GM12872 (cell line): Measurements from ENCODE around the gene SLC12A9.

Source experiments
- TF ChIP-seq, protein P1 (sequence below): IDR thresholded peaks from 3 replicates; pipeline ENCODE4 v1.5.1; 2011; ENCODE audit warnings: low read depth, mild to moderate bottlenecking, low read length, moderate library complexity; ENCODE audit not compliant: insufficient read depth

The SLC12A9 gene

DNA sequence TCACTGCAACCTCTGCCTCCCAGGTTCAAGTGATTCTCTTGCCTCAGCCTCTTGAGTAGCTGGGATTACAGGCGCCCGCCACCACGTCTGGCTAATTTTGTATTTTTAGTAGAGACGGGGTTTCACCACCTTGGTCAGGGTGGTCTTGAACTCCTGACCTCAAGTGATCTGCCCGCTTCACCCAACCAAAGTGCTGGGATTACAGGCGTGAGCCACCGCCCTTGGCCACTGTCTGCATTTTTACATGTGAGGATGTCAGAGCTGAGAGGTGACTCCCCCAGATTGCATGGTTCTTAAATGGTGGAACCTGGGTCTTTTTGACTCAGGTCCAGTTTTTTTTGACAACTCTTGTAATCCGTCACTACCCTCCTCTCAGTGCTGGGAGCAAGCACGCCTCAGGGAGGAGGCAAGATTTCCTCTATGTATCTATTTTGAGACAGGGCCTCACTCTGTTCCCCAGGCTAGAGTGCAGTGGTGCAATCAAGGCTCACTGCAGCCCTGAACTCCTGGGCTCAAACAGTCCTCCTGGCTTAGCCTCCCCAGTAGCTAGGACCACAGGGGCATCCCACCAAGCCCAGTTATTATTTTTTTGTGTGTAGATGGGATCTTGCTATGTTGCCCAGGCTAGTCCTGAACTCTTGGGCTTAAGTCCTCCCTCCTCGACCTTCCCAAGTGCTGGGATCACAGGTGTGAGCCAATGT is 21.2 kb downstream of the SLC12A9 start:
- TF ChIP-seq, protein P1, sequence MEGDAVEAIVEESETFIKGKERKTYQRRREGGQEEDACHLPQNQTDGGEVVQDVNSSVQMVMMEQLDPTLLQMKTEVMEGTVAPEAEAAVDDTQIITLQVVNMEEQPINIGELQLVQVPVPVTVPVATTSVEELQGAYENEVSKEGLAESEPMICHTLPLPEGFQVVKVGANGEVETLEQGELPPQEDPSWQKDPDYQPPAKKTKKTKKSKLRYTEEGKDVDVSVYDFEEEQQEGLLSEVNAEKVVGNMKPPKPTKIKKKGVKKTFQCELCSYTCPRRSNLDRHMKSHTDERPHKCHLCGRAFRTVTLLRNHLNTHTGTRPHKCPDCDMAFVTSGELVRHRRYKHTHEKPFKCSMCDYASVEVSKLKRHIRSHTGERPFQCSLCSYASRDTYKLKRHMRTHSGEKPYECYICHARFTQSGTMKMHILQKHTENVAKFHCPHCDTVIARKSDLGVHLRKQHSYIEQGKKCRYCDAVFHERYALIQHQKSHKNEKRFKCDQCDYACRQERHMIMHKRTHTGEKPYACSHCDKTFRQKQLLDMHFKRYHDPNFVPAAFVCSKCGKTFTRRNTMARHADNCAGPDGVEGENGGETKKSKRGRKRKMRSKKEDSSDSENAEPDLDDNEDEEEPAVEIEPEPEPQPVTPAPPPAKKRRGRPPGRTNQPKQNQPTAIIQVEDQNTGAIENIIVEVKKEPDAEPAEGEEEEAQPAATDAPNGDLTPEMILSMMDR = no peak

DNA sequence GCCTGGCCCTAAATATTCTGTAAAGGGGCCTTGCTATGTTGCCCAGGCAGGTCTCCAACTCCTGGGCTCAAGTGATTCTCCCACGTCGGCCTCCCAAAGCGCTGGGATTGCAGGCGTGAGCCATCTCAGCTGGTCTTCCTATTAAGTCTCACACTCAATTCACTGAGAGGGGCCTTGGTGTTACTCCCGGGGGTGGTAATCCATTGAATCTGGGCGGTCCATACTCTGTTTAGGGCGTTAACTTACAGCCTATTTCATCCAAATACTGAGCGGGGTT is 21.7 kb downstream of the SLC12A9 start:
- TF ChIP-seq, protein P1 = no peak

DNA sequence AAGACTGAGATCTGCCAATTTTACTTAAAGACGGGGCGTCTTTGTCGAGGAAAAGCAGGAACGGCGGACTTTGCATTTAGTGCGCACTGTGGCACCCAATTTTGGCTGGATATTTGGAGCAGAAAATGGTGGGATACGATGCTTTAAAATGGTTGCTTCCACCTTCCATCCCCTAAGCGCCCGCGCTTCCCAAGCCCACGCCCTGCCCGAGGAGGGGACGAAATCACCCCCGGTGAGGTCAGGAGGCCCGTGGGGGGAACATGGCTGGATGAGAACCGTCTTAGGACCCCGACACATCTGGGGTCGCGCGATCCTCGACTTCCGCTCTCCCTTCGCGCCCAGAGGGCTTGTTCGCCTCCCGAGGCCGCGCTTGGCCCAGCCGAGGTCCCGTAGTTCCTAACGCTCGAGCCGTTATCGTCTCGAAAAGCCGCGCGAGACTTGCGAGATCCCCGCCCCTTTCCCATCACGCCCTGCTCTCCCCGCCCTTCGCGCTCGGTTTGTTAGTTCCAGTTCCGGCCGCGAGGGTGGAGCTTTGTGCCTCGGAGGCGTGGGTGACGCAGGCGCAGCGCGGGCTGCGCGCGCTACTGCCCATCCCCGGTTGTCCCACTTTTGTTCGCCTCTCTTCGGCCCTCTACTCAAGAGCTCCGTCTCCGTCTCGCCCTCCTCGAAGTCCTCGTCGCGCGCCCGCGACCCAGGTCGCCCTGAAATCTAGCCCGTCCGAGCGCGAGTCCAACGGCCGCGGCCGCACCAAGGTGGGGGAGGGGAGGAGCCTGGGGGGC is 22.3 kb downstream of the SLC12A9 start, which contains the start of gene SRRT:
Gene SRRT, plus strand, starts transcription at position 527 of the 779 bp plus-strand sequence. CDS start 488 bp downstream, outside the sequence.
- TF ChIP-seq, protein P1 = 0 out of 3 replicates have a peak, but pooled peaks have one; percentile 21

DNA sequence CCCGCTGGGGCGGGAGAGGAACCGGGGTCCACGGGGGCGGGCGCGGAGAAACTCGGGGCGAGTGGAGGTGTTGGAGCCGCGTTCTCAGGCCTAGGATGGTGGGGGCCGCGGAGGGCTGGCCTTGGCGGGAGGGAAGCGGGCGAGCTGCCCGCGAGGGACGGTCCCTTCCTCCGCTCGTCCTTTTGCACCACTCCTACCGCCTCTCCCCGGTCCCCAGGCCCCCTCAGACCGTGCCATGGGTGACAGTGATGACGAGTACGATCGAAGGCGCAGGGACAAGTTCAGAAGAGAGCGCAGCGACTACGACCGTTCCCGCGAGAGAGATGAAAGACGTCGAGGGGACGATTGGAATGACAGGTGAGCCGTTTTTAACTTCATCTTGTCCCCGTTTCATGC is 22.8 kb downstream of the SLC12A9 start:
- TF ChIP-seq, protein P1 = no peak

DNA sequence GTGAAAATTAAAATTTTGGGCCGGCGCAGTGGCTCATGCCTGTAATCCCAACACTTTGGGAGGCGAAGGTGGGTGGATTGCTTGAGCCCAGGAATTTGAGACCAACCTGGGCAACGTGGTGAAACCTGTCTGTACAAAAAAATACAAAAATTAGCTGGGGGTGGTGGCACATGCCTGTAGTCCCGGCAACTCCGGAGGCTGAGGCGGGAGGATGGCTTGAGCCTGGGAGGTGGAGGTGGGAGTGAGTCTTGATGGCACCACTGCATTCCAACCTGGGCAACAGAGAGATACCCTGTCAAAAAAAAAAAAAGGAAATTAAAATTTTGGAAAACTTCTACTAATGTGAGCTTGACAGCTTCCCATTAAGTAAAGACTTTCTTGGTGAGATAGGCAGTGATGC is 25.5 kb downstream of the SLC12A9 start:
- TF ChIP-seq, protein P1 = no peak

DNA sequence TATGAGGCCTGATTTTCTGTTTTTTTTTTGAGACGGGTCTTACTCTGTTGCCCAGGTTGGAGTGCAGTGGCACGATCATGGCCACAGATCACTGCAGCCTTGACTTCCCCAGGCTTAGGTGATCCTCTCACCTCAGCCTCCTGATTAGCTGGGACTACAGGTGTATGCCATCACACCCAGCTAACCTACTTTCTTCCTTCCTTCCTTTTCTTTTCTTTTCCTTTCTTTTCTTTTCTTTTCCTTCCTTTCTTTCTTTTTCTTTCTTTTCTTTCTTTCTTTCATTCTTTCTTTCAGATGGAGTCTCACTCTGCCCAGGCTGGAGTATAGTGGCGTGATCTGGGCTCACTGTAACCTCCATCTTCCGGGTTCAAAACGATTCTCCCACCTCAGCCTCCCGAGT is 26.2 kb downstream of the SLC12A9 start:
- TF ChIP-seq, protein P1 = no peak

DNA sequence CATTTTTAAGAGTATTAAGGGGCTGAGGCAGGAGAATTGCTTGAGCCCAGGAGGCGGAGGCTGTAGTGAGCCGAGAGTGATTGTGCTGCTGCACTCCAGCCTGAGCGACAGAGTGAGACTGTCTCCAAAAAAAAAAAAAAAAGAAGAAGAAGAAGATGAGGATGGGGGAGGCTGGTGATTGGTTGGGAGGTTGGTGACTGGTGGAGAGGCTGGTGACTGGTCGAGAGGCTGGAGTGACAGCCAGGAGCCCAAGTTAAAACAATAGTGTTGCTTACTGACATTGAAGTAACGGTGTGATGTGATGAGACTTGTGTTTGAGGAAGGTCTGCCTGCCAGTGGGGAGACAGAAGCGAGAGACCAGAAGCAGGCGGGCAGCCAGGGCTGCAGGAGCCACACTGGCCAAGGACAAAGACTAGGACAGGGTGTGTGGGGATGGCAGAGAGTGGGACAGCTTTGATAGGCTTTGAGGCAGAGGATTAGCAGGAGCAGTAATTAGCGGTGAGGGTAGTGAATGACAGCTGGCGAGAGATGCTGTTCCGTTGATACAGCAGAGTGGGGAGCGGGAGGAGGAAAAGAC is 27.3 kb downstream of the SLC12A9 start:
- TF ChIP-seq, protein P1 = no peak
